Lower lobe of right lung (tissue), 2 donors: Measurements from ENCODE around the gene SLC25A22. TPM values are rescaled to one million over a fixed set of nuclear protein-coding genes. Genes with fewer than 3 reads are reported as not detected.
A peak's percentile ranks its signal among the peaks of the same experiment; 100 is the strongest.

Experiments
- ATAC-seq, 2 donors: fragments of 200-7000 bp; cut with Tn5 transposase; one replicate each; pipeline ENCODE4 v1.9.1; 2020 to 2022; ENCODE audit warnings: mild to moderate bottlenecking in 2 of 2, moderate library complexity in 2 of 2
- DNase-seq: peaks from one replicate; pipeline ENCODE4 v3.0.0-alpha.2; 2020
- H3K27ac ChIP-seq: fragments of 200-600 bp; one replicate; pipeline ENCODE4 v1.8.0; 2022
- H3K27me3 ChIP-seq: fragments of 200-600 bp; one replicate; pipeline ENCODE4 v1.8.0; 2022; ENCODE audit warnings: low read depth
- H3K36me3 ChIP-seq: fragments of 200-600 bp; one replicate; pipeline ENCODE4 v1.8.0; 2022; ENCODE audit warnings: mild to moderate bottlenecking
- H3K4me1 ChIP-seq: fragments of 200-600 bp; one replicate; pipeline ENCODE4 v1.8.0; 2022
- H3K4me3 ChIP-seq: fragments of 200-600 bp; one replicate; pipeline ENCODE4 v1.8.0; 2022; ENCODE audit warnings: mild to moderate bottlenecking
- H3K9me3 ChIP-seq: fragments of 200-600 bp; one replicate; pipeline ENCODE4 v1.8.0; 2022
- CTCF ChIP-seq: fragments of 200-600 bp; IDR thresholded peaks from one replicate; pipeline ENCODE4 v1.8.0; 2022; ENCODE audit warnings: antibody characterized with exemption, mild to moderate bottlenecking
- intact Hi-C: fragments of 100-400 bp; cut with DNase I; formaldehyde crosslinking; loops from one replicate; pipeline ENCODE4 v1.11.0; 2022
- total RNA-seq: library from RNA; stranded (reverse); fragmentation: NEBNext Ultra II Directional; extraction: Animal tissue kit (Norgen Biotek cat#: 25700); gene quantifications from one replicate; pipeline ENCODE4 v1.2.1, GENCODE V29; 2021
- donor health status: DM: no; HTN: yes; CAD: no; lungs with severe emphysema.

Gene SLC25A22
- total RNA-seq, 1 donor from 2014 or later = 18.2 TPM

DNA sequence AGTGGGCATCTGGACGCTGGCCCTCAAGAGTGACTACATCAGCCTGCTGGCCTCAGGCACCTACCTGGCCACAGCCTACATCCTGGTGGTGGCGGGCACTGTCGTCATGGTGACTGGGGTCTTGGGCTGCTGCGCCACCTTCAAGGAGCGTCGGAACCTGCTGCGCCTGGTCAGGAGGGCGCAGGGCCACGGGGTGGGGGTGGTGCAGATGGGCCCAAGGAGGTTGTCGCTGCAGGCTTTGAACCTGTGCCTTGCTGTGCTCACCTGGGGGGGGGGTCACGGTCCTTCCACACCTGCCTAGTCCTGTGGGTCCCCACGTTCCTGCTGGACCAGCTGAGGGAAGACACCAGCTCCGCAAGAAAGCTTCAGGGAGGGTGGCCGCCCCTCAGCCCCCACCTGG, 38.2 kb upstream of the SLC25A22 start:
- Histone ChIP-seq H3K36me3 (peaks cover 52% of the 10 kb centered on the region), H3K9me3 (no peaks in the 10 kb centered on the region), H3K27me3 (no peaks in the 10 kb centered on the region), H3K4me1 (peaks cover 76% of the 10 kb centered on the region), H3K27ac (no peak overlapping the region), H3K4me3 (no peak overlapping the region)
- no peak for TF ChIP-seq CTCF
- intact Hi-C loops = no loop called here
- no peak for ATAC-seq
- no peak for DNase-seq

- peak; percentile 72 to 77 for ATAC-seq
These were observed 36.6 kb upstream of the SLC25A22 start for GRCh38 chr11:834371-835316.

DNA sequence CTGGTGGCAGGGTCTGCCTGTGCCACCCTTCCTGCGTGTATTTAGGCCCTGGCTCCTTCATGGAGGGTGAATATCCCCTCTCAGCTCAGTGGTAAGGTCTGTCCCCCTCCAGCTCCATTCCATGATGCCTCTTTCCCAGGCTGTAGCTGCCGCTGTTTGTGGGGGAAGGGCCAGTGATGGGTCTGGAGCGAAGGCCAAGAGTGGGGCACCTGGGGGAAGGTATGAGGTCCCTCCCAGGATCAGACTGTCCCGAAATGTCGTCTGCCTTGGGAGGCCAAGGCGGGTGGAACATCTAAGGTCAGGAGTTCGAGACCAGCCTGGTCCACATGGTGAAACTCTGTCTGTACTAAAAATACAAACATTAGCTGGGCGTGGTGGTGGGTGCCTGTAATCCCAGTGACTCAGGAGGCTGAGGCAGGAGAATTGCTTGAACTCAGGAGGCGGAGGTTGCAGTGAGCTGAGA, 35.8 kb upstream of the SLC25A22 start:
- Histone ChIP-seq H3K27ac (peak overlapping the region; percentile 91), H3K4me1 (peaks cover 77% of the 10 kb centered on the region), H3K36me3 (peaks cover 32% of the 10 kb centered on the region), H3K4me3 (peak overlapping the region; percentile 85), H3K9me3 (no peaks in the 10 kb centered on the region), H3K27me3 (no peaks in the 10 kb centered on the region)
- DNase-seq (no peak), ATAC-seq (no peak)
- TF ChIP-seq CTCF = no peak
- intact Hi-C loops = no loop called here

More at GRCh38 chr11:834371-835316, 36.6 kb upstream of the SLC25A22 start:
- H3K4me1 ChIP-seq = peaks cover 76% of the 10 kb centered on the region
- peaks cover 39% of the 10 kb centered on the region for H3K36me3 ChIP-seq
- no peaks in the 10 kb centered on the region for H3K9me3 ChIP-seq
- intact Hi-C loops = no loop called here
- peak overlapping the region; percentile 91 for H3K27ac ChIP-seq
- H3K4me3 ChIP-seq = peak overlapping the region; percentile 85
- no peak for TF ChIP-seq CTCF
- no peaks in the 10 kb centered on the region for H3K27me3 ChIP-seq
- peak; percentile 85 for DNase-seq

DNA sequence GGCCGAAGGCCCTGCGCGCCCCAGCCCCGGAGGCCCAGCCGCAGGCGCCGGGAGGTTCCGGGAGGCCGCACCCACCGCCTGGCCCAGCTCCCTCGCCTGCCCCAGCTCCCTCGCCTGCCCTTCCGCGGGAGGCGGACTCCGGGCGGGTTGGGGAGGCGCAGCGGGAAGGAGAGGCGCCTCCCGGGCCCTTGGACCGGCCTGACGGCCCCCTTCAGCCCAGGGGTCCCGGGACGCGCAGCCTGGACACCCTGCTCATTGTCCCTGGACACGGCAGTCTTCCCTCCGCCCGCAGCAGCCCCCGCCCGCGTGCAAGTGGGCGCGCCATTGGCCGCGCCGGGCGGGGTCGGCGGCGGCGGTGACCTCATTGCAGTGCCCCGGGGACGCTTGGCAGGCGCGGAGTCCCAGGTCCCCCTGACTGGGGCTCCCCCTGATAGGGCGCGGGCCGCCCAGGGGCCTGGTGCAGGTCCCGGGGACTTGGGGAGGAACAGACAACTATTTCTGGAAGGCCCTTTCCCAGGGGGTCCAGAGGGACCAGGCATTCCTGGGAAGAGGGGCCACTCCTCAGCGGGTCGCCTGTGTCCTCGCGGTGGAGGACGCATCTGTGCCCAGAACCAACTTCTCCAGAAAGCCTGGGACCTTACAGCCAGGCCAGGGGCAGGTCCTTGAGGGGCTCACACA, 35.2 kb upstream of the SLC25A22 start:
- intact Hi-C loops = no loop called here
- ATAC-seq (peak; percentile 14 to 20), DNase-seq (peak; percentile 73)
- Histone ChIP-seq H3K27ac (peak overlapping the region; percentile 91), H3K9me3 (no peaks in the 10 kb centered on the region), H3K4me3 (peak overlapping the region; percentile 85), H3K4me1 (peaks cover 77% of the 10 kb centered on the region), H3K36me3 (peaks cover 25% of the 10 kb centered on the region), H3K27me3 (no peaks in the 10 kb centered on the region)
- no peak for TF ChIP-seq CTCF

GRCh38 chr11:832529-833113, 34.5 kb upstream of the SLC25A22 start, which contains the start of gene CD151:
TSS of gene CD151 (plus strand) at chr11:832952. CDS start at chr11:836070, 3,118 bp downstream.
- no peaks in the 10 kb centered on the region for H3K27me3 ChIP-seq

More at GRCh38 chr11:832529-833113, 34.5 kb upstream of the SLC25A22 start, which contains the start of gene CD151:
- Histone ChIP-seq H3K36me3 (peaks cover 19% of the 10 kb centered on the region), H3K4me1 (peaks cover 77% of the 10 kb centered on the region), H3K9me3 (no peaks in the 10 kb centered on the region), H3K4me3 (peak within 1 kb of the TSS; percentile 85), H3K27ac (peak within 1 kb of the TSS; percentile 91)
- DNase-seq (no peak), ATAC-seq (peak; percentile 45 to 53)
- intact Hi-C loops = no loop called here
- no peak for TF ChIP-seq CTCF
